GM23248 (cell line): ENCODE data around the gene NUP205. TPM values are rescaled to one million over a fixed set of nuclear protein-coding genes. Genes with fewer than 3 reads are reported as not detected.

Experiments
- DNase-seq: peaks from one replicate; pipeline ENCODE4 v3.0.0-alpha.2; 2015
- H2AFZ ChIP-seq: fragments of 200-600 bp; sonication (generic); 2 replicates; pipeline ENCODE4 v1.6.1; 2016; ENCODE audit warnings: antibody characterized with exemption
- H3F3A ChIP-seq: fragments of 200-600 bp; sonication (generic); 2 replicates; pipeline ENCODE4 v1.6.1; 2016; ENCODE audit warnings: mild to moderate bottlenecking, antibody characterized with exemption, mixed run types; ENCODE audit not compliant: insufficient read depth
- H3K27ac ChIP-seq: fragments of 200-600 bp; sonication (generic); 2 replicates; pipeline ENCODE4 v1.5.1; 2016; ENCODE audit warnings: mild to moderate bottlenecking
- H3K27me3 ChIP-seq: fragments of 200-600 bp; sonication (generic); replicated peaks from 2 replicates; pipeline ENCODE4 v1.6.1; 2016; ENCODE audit warnings: mild to moderate bottlenecking; ENCODE audit not compliant: insufficient read depth
- H3K36me3 ChIP-seq: fragments of 200-600 bp; sonication (generic); 2 replicates; pipeline ENCODE4 v1.6.1; 2016; ENCODE audit warnings: low read depth, mild to moderate bottlenecking
- H3K4me1 ChIP-seq: fragments of 200-600 bp; sonication (generic); 2 replicates; pipeline ENCODE4 v1.6.1; 2016; ENCODE audit warnings: mild to moderate bottlenecking; ENCODE audit not compliant: insufficient read depth
- H3K4me2 ChIP-seq: fragments of 200-600 bp; sonication (generic); one replicate; pipeline ENCODE4 v1.6.1; 2016; ENCODE audit warnings: mild to moderate bottlenecking; ENCODE audit not compliant: unreplicated experiment
- H3K4me3 ChIP-seq: fragments of 200-600 bp; sonication (generic); 2 replicates; pipeline ENCODE4 v1.5.1; 2016; ENCODE audit warnings: mild to moderate bottlenecking
- H3K79me2 ChIP-seq: fragments of 200-600 bp; sonication (generic); 2 replicates; pipeline ENCODE4 v1.6.1; 2016; ENCODE audit warnings: mild to moderate bottlenecking; ENCODE audit not compliant: insufficient read depth
- H3K9ac ChIP-seq: fragments of 200-600 bp; sonication (generic); 2 replicates; pipeline ENCODE4 v1.6.1; 2016; ENCODE audit warnings: mild to moderate bottlenecking
- H3K9me2 ChIP-seq: fragments of 200-600 bp; sonication (generic); 2 replicates; pipeline ENCODE4 v1.6.1; 2016; ENCODE audit warnings: mixed run types, mild to moderate bottlenecking, moderate library complexity; ENCODE audit not compliant: insufficient read depth
- H3K9me3 ChIP-seq: fragments of 200-600 bp; sonication (generic); one replicate; pipeline ENCODE4 v1.6.1; 2017; ENCODE audit warnings: low read depth
- H4K20me1 ChIP-seq: fragments of 200-600 bp; sonication (generic); 2 replicates; pipeline ENCODE4 v1.6.0; 2016; ENCODE audit not compliant: insufficient read depth
- EZH2 ChIP-seq: fragments of 200-600 bp; sonication (generic); IDR thresholded peaks from 2 replicates; pipeline ENCODE4 v1.6.1; 2018; ENCODE audit warnings: antibody characterized with exemption, mild to moderate bottlenecking; ENCODE audit not compliant: insufficient read depth, poor library complexity, severe bottlenecking
- EZH2phosphoT487 ChIP-seq: fragments of 200-600 bp; sonication (generic); IDR thresholded peaks from 2 replicates; pipeline ENCODE4 v1.6.1; 2018; ENCODE audit warnings: antibody characterized with exemption, moderate library complexity, mild to moderate bottlenecking, low read depth; ENCODE audit not compliant: insufficient read depth
- WGBS, 2 experiments: methylation state at CpG; one replicate each; pipeline ENCODE4 v1.1.6; 2015 to 2017; ENCODE audit warnings: low lambda C conversion rate in 2 of 2, low coverage in 1 of 2; ENCODE audit errors: missing lambda C conversion rate in 2 of 2; 5-methylcytosine and 5-hydroxymethylcytosine counted together
- in situ Hi-C: fragments of 300-500 bp; cut with MboI; formaldehyde crosslinking; loops from 2 replicates; pipeline ENCODE4 v1.15.0; 2020
- polyA plus RNA-seq: library from polyadenylated mRNA; unstranded; fragments of >200 nt; fragmentation: Nextera tagmentation; extraction: Ambion mirVana; gene quantifications from 2 replicates; pipeline ENCODE4 v1.2.1, GENCODE V29; 2016
- total RNA-seq: library from RNA; depleted of rRNA; stranded (reverse); fragments of >200 nt; shearing (Covaris generic); gene quantifications from 2 replicates; pipeline ENCODE4 v1.2.3, GENCODE V29; 2014

The NUP205 gene
- total and polyA plus RNA-seq, 2 experiments from 2014 or later = 18.5 to 31.8 TPM

DNA sequence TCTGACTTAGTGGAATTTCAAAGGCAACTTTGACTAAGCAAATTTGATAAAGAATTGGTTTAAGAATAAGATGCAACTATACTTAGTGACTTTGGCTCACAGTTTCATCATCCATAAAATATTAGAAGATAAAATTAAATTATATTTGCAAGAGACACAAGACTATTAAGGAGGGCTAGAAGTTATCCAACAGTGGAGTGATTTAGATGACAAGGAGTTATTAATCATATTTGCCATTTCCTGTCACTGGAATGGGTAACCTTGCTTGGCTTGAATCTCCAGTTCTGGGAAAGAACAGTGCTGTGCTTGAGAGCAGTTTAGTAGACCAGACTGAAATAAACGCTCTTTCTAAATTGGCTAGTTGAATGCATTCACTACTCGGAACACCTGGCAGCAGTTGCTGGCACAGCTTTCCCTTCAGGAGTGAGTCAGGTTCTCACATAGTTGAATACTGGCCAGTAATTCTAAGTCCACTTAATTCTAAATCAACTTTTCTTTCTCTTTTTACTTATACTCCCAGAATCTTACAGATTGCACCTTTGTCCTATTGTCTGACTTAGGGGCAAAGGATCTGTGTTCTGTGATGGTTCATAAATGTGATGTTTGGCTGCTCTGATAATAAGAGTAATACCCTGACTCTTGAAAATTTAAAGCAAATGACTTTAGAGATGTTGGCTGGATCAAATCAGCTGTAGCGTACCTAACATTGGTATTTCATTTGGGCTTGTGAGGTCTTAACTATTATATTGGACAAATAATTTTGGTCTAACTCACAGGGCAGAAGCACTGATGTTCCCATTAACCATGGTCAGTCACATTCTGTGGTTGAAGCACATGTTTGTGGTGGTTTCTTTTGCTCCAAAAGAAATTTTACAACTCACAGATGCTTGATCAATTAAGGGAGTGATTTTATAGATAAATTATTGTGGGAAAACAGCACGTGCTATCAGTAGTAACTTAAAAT lies 121.2 kb downstream of the NUP205 start:
- no peaks in the 10 kb centered on the region for H3K9me2 ChIP-seq
- WGBS, 2 experiments = 61 to 72% methylated on average over 4 of the region's 4 CpGs
- H3K9me3 ChIP-seq = no peaks in the 10 kb centered on the region
- H3K36me3 ChIP-seq = peaks cover 8% of the 10 kb centered on the region
- H3K4me1 ChIP-seq = peaks cover 23% of the 10 kb centered on the region
- peaks cover 17% of the 10 kb centered on the region for H3F3A ChIP-seq
- no peaks in the 10 kb centered on the region for H3K27me3 ChIP-seq
- peak overlapping the region; percentile 46 for H3K4me2 ChIP-seq
- H2AFZ ChIP-seq = no peak overlapping the region
- H3K79me2 ChIP-seq = peaks cover 97% of the 10 kb centered on the region
- no peak for TF ChIP-seq EZH2phosphoT487
- no peak overlapping the region for H3K9ac ChIP-seq
- H3K4me3 ChIP-seq = no peak overlapping the region
- no peaks in the 10 kb centered on the region for H4K20me1 ChIP-seq
- H3K27ac ChIP-seq = peak overlapping the region; percentile 12; the same call in 1 of the 2 replicates
- in situ Hi-C loops = loop anchor here (10.0 kb wide), 1 partner anchor 116 kb away; no protein-coding TSS in a partner anchor
- DNase-seq = peak; percentile 80

DNA sequence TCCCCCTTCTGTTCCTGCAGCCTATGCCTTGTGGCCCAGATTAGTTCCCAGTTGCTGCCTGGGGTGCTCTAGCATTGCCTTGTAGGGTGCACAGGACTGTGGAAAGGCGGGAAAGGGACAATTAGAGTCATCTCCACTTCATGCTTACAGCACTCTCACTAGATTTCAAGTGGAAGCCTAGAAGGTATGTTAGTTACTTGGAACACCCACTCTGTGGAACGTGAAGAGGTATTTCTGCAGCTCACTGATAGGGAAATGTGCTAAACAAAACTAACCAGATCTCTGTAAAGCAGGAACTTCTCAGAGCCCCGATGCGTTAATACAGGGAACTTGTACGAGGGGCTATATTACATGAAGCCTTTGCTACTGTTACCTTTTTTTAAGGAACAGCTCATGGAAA lies 124.0 kb downstream of the NUP205 start:
- H3K9me2 ChIP-seq = no peaks in the 10 kb centered on the region
- in situ Hi-C loops = no loop called here
- H3K79me2 ChIP-seq = peaks cover 93% of the 10 kb centered on the region
- peaks cover 33% of the 10 kb centered on the region for H3F3A ChIP-seq
- H3K9ac ChIP-seq = no peak overlapping the region
- H3K4me3 ChIP-seq = no peak overlapping the region
- H2AFZ ChIP-seq = no peak overlapping the region
- H3K9me3 ChIP-seq = no peaks in the 10 kb centered on the region
- H3K36me3 ChIP-seq = no peaks in the 10 kb centered on the region
- TF ChIP-seq EZH2phosphoT487 = no peak
- TF ChIP-seq EZH2 = no peak
- WGBS, 2 experiments = 88 to 90% methylated on average over 5 of the region's 5 CpGs
- DNase-seq = no peak
- H3K27ac ChIP-seq = no peak overlapping the region
- H3K4me2 ChIP-seq = no peak overlapping the region
- H4K20me1 ChIP-seq = no peaks in the 10 kb centered on the region
- H3K27me3 ChIP-seq = no peaks in the 10 kb centered on the region
- H3K4me1 ChIP-seq = peaks cover 44% of the 10 kb centered on the region

DNA sequence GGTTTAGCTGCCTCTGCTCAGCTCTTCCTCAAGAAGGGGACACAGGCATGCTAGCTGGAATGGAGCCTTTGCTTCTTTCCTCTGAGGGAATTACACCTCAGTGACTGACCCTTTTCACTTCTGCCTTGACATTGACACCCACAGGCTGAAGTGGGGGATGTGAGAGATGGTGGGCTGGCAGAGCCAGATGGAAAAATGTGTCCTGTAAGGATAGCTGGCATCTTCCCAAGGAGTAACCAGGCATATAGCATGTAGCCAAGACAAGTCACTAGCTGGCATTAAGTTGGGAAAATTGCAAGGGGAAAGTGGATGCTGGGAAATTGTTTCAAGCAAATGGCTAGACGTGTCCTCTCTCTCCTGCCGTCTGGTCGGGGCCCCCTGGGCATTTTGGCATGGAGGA lies 124.5 kb downstream of the NUP205 start:
- no peak overlapping the region for H3K9ac ChIP-seq
- peak; percentile 13 for DNase-seq
- no peak overlapping the region for H3K4me3 ChIP-seq
- in situ Hi-C loops = no loop called here
- 96 to 100% methylated on average over 3 of the region's 3 CpGs for WGBS, 2 experiments
- peaks cover 33% of the 10 kb centered on the region for H3F3A ChIP-seq
- no peak for TF ChIP-seq EZH2
- TF ChIP-seq EZH2phosphoT487 = no peak
- peaks cover 44% of the 10 kb centered on the region for H3K4me1 ChIP-seq
- no peaks in the 10 kb centered on the region for H3K9me2 ChIP-seq
- peaks cover 92% of the 10 kb centered on the region for H3K79me2 ChIP-seq
- H3K36me3 ChIP-seq = no peaks in the 10 kb centered on the region
- no peaks in the 10 kb centered on the region for H3K9me3 ChIP-seq
- H4K20me1 ChIP-seq = no peaks in the 10 kb centered on the region
- H3K27me3 ChIP-seq = no peaks in the 10 kb centered on the region
- no peak overlapping the region for H3K27ac ChIP-seq
- H3K4me2 ChIP-seq = no peak overlapping the region
- no peak overlapping the region for H2AFZ ChIP-seq

GRCh38 chr7:135683609-135684008 lies 125.9 kb downstream of the NUP205 start:
- Histone ChIP-seq H3K27ac (peak overlapping the region; percentile 49; the same call in 1 of the 2 replicates), H2AFZ (no peak overlapping the region), H3K4me3 (no peak overlapping the region), H3K9me3 (no peaks in the 10 kb centered on the region), H3K79me2 (peaks cover 92% of the 10 kb centered on the region), H4K20me1 (no peaks in the 10 kb centered on the region), H3K36me3 (no peaks in the 10 kb centered on the region), H3F3A (peaks cover 33% of the 10 kb centered on the region), H3K27me3 (no peaks in the 10 kb centered on the region), H3K4me1 (peaks cover 38% of the 10 kb centered on the region), H3K9me2 (no peaks in the 10 kb centered on the region), H3K9ac (no peak overlapping the region), H3K4me2 (peak overlapping the region; percentile 38)
- no peak for TF ChIP-seq EZH2phosphoT487
- no peak for TF ChIP-seq EZH2
- in situ Hi-C loops = no loop called here
- DNase-seq = no peak
- 97 to 99% methylated on average over 3 of the region's 3 CpGs for WGBS, 2 experiments
